ENCODE measurements around the gene TMEM167B. TPM values are rescaled to one million over a fixed set of nuclear protein-coding genes. Genes with fewer than 3 reads are reported as not detected.

TMEM167B gene
- total and polyA plus RNA-seq, 2 experiments from 2014 or later = 27.7 to 35.6 TPM

DNA sequence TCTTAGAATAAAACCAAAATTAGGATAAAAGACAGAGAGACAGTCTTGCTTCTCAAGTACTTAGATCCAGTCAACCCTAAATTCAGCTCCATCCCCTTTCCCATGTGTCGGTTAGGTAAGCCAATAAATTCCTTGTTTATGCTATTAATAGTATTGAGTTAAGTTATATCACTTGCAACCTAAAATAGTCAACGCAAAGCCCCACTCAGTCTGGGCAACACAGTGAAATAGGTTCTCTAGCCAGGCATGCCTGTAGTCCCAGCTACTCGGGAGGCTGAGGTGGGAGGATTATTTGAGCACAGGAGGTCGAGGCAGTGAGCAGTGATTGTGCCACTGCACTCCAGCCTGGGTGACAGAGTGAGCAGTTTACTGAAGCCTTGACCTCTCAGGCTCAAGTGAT, 29.4 kb upstream of the TMEM167B start:
- H2AFZ ChIP-seq = no peak overlapping the region
- 87 to 89% methylated on average over 4 of the region's 4 CpGs for WGBS, 2 experiments (ENCODE audit: low coverage in 1 of 2, low lambda C conversion rate in 2 of 2, missing lambda C conversion rate in 2 of 2)
- H3K27ac ChIP-seq = no peak overlapping the region
- H3K4me1 ChIP-seq (ENCODE audit: insufficient read depth) = peaks cover 5% of the 10 kb centered on the region; the same call in 1 of the 2 replicates
- H3K4me3 ChIP-seq = no peak overlapping the region
- peaks cover 35% of the 10 kb centered on the region for H3K79me2 ChIP-seq (ENCODE audit: insufficient read depth)
- no peaks in the 10 kb centered on the region for H3K9me3 ChIP-seq (ENCODE audit: low read depth)
- no peaks in the 10 kb centered on the region for H3K27me3 ChIP-seq (replicated peaks; ENCODE audit: insufficient read depth)
- no peak for TF ChIP-seq EZH2 (IDR thresholded peaks at IDR 0.05; ENCODE audit: insufficient read depth, poor library complexity, severe bottlenecking)
- TF ChIP-seq EZH2phosphoT487 (IDR thresholded peaks at IDR 0.05; ENCODE audit: insufficient read depth, low read depth) = no peak
- H3K9me2 ChIP-seq (ENCODE audit: insufficient read depth) = no peaks in the 10 kb centered on the region
- in situ Hi-C loops (cut with MboI) = no loop called here
- no peak overlapping the region for H3K9ac ChIP-seq
- DNase-seq = no peak
- peaks cover 38% of the 10 kb centered on the region for H3K36me3 ChIP-seq (ENCODE audit: low read depth)
- no peak overlapping the region for H3K4me2 ChIP-seq (ENCODE audit: unreplicated experiment)
- no peaks in the 10 kb centered on the region; the same call in 1 of the 2 replicates for H4K20me1 ChIP-seq (ENCODE audit: insufficient read depth)
- peaks cover 17% of the 10 kb centered on the region; the same call in 1 of the 2 replicates for H3F3A ChIP-seq (ENCODE audit: insufficient read depth)

DNA sequence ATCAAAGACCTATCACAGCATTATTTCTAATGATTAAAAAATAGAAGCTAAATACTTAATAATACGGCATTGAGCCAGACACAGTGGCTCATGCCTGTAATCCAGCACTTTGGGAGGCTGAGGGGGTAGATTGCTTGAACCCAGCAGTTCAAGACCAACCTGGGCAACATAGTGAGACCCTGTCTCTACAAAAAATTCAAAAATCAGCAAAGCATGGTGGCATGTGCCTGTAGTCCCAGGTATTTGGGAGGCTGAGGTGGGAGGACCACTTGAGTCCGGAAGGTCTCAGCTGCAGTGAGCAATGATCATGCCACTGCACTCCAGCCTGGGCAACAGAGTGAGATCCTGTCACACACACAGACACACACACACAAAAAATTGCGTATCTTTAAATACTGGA, 25.4 kb upstream of the TMEM167B start:
- in situ Hi-C loops (cut with MboI) = no loop called here
- Histone ChIP-seq H2AFZ (no peak overlapping the region), H3K4me2 (ENCODE audit: unreplicated experiment) (no peak overlapping the region), H3K4me3 (no peak overlapping the region), H3K27ac (no peak overlapping the region), H3K79me2 (ENCODE audit: insufficient read depth) (peaks cover 74% of the 10 kb centered on the region), H3K36me3 (ENCODE audit: low read depth) (peaks cover 72% of the 10 kb centered on the region), H3K9me3 (ENCODE audit: low read depth) (no peaks in the 10 kb centered on the region), H3K9me2 (ENCODE audit: insufficient read depth) (no peaks in the 10 kb centered on the region), H3K4me1 (ENCODE audit: insufficient read depth) (peaks cover 3% of the 10 kb centered on the region; the same call in 1 of the 2 replicates), H3K9ac (no peak overlapping the region), H3K27me3 (replicated peaks; ENCODE audit: insufficient read depth) (no peaks in the 10 kb centered on the region), H4K20me1 (ENCODE audit: insufficient read depth) (peaks cover 6% of the 10 kb centered on the region; the same call in 1 of the 2 replicates), H3F3A (ENCODE audit: insufficient read depth) (peaks cover 22% of the 10 kb centered on the region; the same call in 1 of the 2 replicates)
- no peak for DNase-seq
- no peak for TF ChIP-seq EZH2phosphoT487 (IDR thresholded peaks at IDR 0.05; ENCODE audit: insufficient read depth, low read depth)
- TF ChIP-seq EZH2 (IDR thresholded peaks at IDR 0.05; ENCODE audit: insufficient read depth, poor library complexity, severe bottlenecking) = no peak
- 80 to 82% methylated on average over 3 of the region's 3 CpGs for WGBS, 2 experiments (ENCODE audit: low coverage in 1 of 2, low lambda C conversion rate in 2 of 2, missing lambda C conversion rate in 2 of 2)

DNA sequence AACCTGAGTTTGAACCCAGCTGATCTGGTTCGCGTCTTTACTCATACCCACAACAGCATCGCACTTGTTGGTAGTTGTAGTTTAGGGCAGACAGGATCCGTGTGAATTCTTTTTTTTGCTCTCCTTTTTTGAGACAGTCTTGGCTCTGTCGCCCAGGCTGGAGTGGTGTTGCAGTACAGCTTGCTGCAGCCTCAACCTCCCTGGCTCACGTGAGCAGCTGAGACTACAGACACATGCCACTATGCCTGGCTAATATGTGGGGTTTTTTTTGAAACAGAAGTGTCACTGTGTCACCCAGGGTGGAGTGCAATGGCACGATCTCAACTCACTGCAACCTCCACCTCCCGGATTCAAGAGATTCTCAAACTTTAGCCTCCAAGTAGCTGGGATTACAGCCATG, 22.7 kb upstream of the TMEM167B start:
- peak; percentile 6 for DNase-seq
- in situ Hi-C loops (cut with MboI) = no loop called here
- H2AFZ ChIP-seq = no peak overlapping the region
- TF ChIP-seq EZH2 (IDR thresholded peaks at IDR 0.05; ENCODE audit: insufficient read depth, poor library complexity, severe bottlenecking) = no peak
- TF ChIP-seq EZH2phosphoT487 (IDR thresholded peaks at IDR 0.05; ENCODE audit: insufficient read depth, low read depth) = no peak
- WGBS, 2 experiments (ENCODE audit: low coverage in 1 of 2, low lambda C conversion rate in 2 of 2, missing lambda C conversion rate in 2 of 2) = 39 to 45% methylated on average over 8 of the region's 8 CpGs
- H3K4me3 ChIP-seq = no peak overlapping the region
- no peak overlapping the region for H3K4me2 ChIP-seq (ENCODE audit: unreplicated experiment)
- H3F3A ChIP-seq (ENCODE audit: insufficient read depth) = peaks cover 18% of the 10 kb centered on the region; the same call in 1 of the 2 replicates
- peaks cover 3% of the 10 kb centered on the region; the same call in 1 of the 2 replicates for H3K4me1 ChIP-seq (ENCODE audit: insufficient read depth)
- H3K9me3 ChIP-seq (ENCODE audit: low read depth) = no peaks in the 10 kb centered on the region
- peaks cover 65% of the 10 kb centered on the region for H3K36me3 ChIP-seq (ENCODE audit: low read depth)
- no peak overlapping the region for H3K27ac ChIP-seq
- no peaks in the 10 kb centered on the region for H3K27me3 ChIP-seq (replicated peaks; ENCODE audit: insufficient read depth)
- H4K20me1 ChIP-seq (ENCODE audit: insufficient read depth) = peaks cover 6% of the 10 kb centered on the region; the same call in 1 of the 2 replicates
- peaks cover 95% of the 10 kb centered on the region for H3K79me2 ChIP-seq (ENCODE audit: insufficient read depth)
- no peaks in the 10 kb centered on the region for H3K9me2 ChIP-seq (ENCODE audit: insufficient read depth)
- no peak overlapping the region for H3K9ac ChIP-seq

DNA sequence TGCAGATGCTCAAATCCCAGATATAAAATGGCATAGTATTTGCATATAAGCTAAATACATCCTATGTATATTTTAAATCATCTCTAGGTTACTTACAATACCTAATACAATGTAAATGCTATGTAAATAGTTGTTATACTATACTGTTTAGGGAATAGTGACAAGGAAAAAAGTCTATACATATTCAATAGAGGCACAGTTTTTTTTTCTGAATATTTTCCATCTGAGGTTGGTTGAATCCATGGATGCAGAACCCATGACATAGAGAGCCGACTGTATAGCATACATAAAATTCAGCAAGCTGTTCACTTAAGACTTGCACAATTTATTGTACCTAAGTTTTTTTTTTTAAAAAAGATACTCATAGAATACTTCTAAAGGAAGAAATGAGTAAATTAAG, 21.3 kb upstream of the TMEM167B start:
- no peak for TF ChIP-seq EZH2 (IDR thresholded peaks at IDR 0.05; ENCODE audit: insufficient read depth, poor library complexity, severe bottlenecking)
- TF ChIP-seq EZH2phosphoT487 (IDR thresholded peaks at IDR 0.05; ENCODE audit: insufficient read depth, low read depth) = no peak
- H2AFZ ChIP-seq = no peak overlapping the region
- DNase-seq = no peak
- peaks cover 6% of the 10 kb centered on the region; the same call in 1 of the 2 replicates for H4K20me1 ChIP-seq (ENCODE audit: insufficient read depth)
- no peaks in the 10 kb centered on the region for H3K9me3 ChIP-seq (ENCODE audit: low read depth)
- in situ Hi-C loops (cut with MboI) = no loop called here
- H3K79me2 ChIP-seq (ENCODE audit: insufficient read depth) = peaks cover 98% of the 10 kb centered on the region
- H3K36me3 ChIP-seq (ENCODE audit: low read depth) = peaks cover 52% of the 10 kb centered on the region
- no peak overlapping the region for H3K4me3 ChIP-seq
- no peaks in the 10 kb centered on the region for H3K27me3 ChIP-seq (replicated peaks; ENCODE audit: insufficient read depth)
- H3K27ac ChIP-seq = no peak overlapping the region
- H3K4me2 ChIP-seq (ENCODE audit: unreplicated experiment) = no peak overlapping the region
- no peak overlapping the region for H3K9ac ChIP-seq
- H3F3A ChIP-seq (ENCODE audit: insufficient read depth) = peaks cover 6% of the 10 kb centered on the region; the same call in 1 of the 2 replicates
- 96 to 100% methylated on average over 1 of the region's 1 CpG for WGBS, 2 experiments (ENCODE audit: low coverage in 1 of 2, low lambda C conversion rate in 2 of 2, missing lambda C conversion rate in 2 of 2)
- H3K9me2 ChIP-seq (ENCODE audit: insufficient read depth) = no peaks in the 10 kb centered on the region
- peaks cover 3% of the 10 kb centered on the region; the same call in 1 of the 2 replicates for H3K4me1 ChIP-seq (ENCODE audit: insufficient read depth)

Data from GM23248 (cell line).